HG03159 (cell line): ENCODE results near the gene TMEM30B.
"Not testable (repeated sequence)": the region's sequence is repeated elsewhere in the genome, so short reads cannot be mapped to it uniquely, and the experiment has no call there.

ENCODE experiments used
- ATAC-seq: cut with Tn5 transposase; IDR thresholded peaks from one replicate; pipeline ENCODE4 v1.9.1; 2021; ENCODE audit warnings: mild to moderate bottlenecking, moderate library complexity; ENCODE audit not compliant: unreplicated experiment

The TMEM30B gene, protein sequence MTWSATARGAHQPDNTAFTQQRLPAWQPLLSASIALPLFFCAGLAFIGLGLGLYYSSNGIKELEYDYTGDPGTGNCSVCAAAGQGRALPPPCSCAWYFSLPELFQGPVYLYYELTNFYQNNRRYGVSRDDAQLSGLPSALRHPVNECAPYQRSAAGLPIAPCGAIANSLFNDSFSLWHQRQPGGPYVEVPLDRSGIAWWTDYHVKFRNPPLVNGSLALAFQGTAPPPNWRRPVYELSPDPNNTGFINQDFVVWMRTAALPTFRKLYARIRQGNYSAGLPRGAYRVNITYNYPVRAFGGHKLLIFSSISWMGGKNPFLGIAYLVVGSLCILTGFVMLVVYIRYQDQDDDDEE

DNA sequence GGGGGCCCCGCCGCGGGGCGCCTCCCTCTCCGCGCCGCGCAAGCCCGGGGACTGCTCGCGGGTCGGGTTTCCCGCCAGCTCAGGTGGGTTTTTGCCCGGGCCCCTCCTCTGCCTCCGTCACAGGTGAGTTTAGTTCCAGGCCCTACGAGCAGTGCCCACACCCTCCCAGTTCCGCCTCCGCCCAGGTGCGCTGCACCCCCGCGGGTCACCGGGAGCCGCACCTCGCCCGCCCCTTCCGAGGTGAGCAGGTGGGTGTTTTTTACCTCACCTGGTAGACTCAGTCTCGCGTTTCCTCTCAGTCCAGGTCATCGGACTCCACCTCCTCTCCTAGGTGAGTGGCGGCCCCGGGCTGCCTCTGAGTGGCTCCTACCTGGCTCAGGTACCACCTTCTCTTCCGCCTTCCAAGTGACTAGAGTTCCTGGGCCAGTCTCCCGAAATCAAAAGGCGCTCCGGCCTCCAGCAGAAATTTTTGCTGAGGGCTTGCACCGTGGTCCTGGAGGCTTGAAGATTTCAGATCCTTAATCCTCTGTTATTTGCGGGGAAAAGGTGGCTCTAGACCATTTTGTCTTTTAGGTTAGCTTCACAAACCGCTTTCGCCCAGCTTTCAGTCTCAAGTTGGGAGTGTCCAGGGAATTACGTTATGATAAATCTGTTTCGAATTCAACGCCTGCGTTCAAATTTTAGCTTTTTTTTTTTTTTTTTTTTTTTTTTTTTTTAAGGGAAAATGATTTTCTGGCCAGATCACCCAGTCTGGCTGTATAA, at the start of gene TMEM30B:
Gene TMEM30B, minus strand, starts transcription at position 153 of the 762 bp plus-strand sequence. CDS start 191 bp downstream, outside the sequence.
- no peak for ATAC-seq

DNA sequence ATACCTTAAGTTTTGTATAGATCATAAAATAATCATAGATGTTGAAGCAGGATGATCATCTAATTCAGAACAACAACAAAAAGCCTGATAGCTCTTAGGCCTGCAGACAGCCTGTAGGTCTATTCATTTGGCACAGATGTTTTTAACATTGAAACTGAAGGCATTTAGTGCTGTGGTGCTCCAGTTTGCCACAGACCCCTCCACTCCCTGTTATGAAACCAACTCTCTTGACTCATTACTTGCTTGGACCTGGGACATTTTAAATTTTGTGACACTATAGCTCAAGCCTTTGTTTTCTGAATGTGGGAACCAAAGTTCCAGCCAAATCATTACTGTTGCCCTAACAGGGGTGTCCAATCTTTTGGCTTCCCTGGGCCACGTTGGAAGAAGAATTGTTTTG, 49.4 kb upstream of the TMEM30B start:
- no peak for ATAC-seq

DNA sequence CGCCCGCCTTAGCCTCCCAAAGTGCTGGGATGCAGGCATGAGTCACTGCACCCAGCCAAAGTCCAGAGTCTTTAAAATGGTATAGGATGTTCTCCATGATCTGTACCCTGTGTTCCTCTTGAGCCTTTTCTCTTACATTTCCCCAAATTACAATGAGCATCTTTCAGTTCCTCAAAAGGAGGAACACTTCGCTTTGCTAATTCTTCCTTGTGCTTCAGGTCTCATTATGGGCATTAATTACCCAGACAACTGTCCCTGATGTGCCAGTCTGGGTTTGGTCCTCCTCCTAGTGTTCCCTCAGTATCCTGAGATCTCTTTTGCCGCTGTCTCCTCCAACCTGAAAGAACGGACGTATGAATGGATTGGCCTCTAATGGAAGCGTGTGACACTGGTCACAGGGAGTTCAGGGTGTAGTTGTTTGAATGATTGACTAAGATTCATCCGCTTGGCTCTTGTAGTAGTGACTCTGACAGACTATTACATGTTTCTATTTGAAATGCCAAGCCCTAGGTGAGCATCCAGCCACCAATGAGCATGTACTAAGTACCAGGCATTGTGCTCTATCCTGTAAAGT, 48.4 kb upstream of the TMEM30B start:
- ATAC-seq, result no peak

DNA sequence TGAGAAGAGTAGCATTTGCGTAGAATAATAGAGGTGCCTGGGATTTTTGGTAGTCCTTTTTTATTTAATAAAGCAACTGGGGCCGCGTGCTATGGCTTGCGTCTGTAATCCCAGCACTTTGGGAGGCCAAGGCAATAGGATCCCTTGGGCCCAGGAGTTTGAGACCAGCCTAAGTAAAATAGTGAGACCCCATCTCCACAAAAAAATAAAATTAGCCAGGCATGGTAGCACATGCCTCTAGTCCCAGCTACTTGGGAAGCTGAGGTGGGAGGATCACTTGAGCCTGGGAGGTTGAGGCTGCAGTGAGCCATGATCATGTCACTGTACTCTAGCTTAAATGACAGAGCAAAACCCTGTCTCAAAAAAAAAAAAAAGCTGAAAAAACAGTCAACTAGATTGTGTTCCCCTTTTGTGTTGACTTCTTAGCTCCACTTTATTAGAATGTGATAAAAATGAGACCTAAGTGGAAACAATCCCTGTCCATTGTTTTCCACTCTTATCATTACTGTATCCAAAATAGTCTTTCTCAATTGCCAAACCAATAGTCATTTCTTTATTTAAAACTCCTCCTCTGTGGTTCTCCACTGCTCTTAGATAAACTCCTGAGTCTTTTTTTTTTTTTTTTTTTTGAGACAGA, 47.6 kb upstream of the TMEM30B start:
- no peak for ATAC-seq

DNA sequence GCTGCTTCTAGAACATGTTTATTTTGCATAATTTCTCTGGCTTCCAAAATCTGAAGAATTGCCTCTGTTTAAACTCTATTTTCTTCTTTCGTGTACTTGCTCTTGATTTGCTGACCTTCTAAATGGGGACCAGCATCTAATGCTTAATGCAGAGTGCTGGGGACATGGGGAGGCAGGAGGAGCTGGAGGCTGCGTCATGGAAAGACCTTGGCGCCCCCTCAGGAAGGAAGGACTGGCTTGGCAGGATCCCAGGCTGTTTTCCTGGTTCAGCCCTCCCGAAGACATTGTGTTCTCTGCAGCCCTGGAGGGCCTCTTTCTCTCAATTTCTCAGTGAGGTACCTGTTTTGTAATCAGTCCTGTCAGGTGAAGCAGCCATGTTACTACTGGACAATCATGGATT, 45.7 kb upstream of the TMEM30B start:
- ATAC-seq, result no peak

DNA sequence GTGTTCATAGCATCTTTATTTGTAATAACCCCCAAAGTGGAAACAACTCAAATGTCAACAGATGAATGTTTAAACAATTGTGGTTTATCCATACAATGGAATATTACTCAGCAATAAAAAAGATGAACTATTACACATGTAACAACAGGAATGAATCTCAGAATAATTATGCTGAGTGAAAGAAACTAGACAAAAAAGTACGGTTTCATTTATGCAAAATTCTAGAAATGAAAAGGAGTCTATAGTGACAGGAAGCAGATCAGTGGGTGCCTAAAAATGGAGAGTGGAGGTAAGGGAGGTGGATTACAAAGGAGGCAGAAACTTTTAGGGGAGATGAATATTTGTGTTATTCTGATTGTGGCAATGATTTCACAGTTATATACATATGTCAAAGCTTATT, 45.0 kb upstream of the TMEM30B start:
- ATAC-seq, result no peak

DNA sequence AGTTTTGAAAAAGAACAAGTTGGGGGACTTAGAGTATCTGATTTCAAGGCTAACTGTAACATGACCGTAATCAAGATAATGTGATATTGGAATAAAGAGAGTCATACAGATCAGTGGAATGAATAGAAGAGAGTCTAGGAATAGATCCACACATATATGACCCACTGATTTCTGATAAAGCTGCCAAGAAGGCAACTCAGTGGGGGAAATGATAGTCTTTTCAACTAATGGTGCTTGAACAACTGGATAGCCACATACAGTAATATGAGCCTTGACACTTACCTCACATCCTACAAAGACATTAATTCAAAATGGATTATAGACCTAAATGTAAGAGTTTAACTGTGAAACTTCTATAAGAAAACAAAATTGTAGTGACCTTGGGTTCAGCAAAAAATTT, 44.0 kb upstream of the TMEM30B start:
- ATAC-seq, result no peak

DNA sequence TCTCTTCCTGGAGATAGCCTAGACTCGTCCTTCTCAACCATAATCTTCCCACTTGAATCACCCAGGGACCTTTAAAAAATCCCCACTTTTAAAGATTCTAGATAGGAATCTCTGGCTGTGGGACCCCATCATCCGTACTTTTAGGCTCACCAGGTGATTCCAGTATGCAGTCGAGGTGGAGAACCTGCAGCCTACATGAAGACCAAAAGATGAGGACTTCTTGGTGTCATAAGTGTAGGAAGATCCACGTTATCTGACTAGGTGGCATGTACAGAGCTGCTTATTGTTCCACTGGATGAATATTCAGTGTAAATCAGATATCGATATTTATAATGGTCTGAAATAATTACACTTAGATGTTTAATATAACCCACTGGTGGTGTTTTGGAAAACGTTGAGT, 42.8 kb upstream of the TMEM30B start:
- ATAC-seq, result no peak

DNA sequence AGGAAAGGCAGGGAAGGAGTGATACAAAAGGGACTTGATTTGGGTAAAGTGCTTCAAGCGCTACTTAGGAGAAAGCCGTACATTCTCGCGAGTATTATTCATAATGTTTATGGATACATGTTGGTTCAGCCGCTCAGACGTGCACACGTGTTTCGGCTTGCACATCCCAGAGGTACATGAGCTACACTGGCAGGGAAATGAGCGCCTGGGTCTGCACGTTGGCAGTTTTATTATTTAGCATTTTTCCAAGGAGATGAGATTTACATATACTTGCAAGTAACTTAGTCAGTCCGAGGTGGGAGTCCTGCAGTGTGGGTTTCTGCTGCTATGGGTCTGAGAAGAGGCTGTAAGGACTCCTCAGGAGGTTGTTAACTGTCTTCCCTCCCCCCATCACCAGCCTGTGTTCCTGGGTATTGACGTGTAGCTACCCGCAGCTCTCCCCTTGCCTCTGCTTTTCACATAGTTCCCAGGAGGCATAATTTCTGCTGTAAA, 41.7 kb upstream of the TMEM30B start:
- ATAC-seq, result no peak

DNA sequence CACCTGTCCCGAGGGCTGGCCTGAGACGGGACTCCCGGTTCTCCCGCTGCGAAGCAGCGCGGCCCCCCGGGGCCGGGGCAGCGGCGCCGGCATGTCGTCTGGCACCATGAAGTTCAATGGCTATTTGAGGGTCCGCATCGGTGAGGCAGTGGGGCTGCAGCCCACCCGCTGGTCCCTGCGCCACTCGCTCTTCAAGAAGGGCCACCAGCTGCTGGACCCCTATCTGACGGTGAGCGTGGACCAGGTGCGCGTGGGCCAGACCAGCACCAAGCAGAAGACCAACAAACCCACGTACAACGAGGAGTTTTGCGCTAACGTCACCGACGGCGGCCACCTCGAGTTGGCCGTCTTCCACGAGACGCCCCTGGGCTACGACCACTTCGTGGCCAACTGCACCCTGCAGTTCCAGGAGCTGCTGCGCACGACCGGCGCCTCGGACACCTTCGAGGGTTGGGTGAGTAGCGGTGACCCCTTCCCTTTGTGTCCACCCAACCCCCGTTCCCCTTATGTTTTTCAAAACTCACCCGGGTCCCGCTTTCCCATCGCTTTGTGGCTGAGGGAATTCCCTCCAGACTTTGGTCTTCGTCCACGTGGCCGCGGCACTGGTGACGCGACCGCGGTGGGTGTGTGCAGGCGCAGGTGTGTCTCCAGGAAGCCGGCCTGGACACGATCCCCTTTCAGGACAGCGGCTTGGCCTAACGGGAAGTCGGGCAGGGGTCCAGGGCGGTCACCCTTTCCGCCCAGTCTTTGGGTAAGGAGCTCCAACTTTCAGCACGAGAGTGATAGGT, 41.1 kb upstream of the TMEM30B start:
- no peak for ATAC-seq

DNA sequence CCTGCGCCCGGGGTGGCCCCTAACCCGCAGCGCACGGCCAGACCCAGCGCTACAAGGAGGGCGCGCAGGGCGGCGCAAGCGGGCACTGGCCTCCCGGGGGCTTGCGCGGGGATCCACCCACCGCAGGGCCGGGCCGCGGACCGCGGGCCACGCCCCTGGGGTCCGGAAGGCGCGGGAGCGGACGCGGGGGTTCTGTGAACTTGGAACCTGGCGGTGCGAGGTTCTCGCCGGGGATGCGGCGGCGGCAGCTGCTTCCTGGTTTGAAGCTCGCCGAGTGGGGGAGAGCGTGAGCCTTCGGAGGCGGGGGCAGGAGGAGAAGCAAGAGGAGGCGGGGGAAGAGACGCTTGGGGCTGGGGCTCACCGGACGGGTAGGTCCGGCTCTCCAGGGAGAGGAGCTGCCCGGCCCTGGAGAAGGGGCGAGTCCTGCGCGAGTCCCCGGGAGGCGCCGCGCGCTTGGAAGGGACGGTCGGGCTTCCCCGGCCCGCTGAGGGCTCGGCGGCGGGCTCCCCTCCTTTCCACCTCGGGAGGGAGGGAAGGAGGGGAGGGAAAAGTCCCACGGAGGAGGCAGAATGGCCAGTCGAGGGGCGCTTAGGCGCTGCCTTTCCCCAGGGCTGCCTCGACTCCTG, 40.4 kb upstream of the TMEM30B start, which contains the start of gene PRKCH:
Gene PRKCH, plus strand, starts transcription at position 195 of the 626 bp plus-strand sequence. CDS start 523 bp downstream, outside the sequence.
- peak; percentile 57 for ATAC-seq

DNA sequence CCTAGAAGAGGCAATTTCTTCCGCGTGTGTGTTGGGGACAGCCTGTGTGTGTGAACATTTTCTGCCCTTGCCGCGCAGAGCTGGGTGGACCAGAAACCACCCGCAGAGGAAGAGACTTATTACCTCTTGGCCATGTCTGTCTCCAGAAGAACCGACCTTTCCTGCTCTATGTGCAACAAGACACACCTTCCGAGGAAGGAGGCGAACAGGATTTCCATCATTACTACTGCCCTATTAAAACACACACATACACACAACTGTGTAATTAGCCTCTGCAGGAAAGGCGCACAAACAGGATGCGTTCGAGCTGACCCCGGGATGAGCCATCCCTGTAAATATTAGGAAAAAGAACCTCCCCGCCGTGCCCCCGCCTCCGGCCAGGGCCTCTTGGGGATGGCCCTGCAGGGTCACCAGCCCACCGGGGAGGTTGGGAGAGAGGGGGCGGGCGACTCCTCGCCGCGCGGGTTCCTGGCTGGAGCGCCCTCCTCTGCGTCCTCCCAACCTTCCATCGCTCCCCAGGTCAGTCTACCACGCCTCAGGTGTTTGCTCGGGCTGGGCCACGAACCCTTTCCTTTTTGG, 39.8 kb upstream of the TMEM30B start:
- no peak for ATAC-seq

DNA sequence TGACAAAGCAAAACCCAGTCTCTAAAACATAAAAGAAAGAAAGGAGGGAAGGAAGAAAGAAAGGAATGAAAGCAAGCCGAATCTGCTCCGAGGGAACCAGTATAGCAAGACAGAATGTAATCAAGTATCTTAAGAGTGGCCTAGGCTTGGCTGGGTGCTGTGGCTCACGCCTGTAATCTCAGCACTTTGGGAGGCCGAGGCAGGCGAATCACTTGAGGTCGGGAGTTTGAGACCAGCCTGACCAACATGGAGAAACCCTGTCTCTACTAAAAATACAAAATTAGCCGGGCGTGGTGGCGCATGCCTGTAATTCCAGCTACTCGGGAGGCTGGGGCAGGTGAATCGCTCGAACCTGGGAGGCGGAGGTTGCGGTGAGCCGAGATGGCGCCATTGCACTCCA, 39.0 kb upstream of the TMEM30B start:
- not testable (repeated sequence) for ATAC-seq

DNA sequence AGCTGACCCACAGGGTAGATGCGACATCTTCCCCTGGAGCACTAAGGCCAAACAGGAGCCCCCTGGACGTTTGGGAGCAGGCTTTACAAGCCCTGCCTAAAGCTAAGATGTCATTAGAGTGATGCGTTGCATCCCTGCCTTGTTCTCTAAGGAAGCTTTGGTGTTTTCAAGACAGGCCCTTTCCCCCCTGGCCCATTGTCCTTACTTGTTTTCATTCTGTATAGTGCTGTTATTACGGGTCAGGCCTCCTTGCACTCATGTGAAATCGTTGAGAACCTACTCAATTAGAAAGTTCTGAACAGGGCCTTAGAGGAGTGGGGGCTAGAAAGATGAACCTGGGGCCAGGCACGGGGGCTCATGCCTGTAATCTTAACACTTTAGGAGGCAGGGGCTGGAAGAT, 38.6 kb upstream of the TMEM30B start:
- ATAC-seq, result no peak

DNA sequence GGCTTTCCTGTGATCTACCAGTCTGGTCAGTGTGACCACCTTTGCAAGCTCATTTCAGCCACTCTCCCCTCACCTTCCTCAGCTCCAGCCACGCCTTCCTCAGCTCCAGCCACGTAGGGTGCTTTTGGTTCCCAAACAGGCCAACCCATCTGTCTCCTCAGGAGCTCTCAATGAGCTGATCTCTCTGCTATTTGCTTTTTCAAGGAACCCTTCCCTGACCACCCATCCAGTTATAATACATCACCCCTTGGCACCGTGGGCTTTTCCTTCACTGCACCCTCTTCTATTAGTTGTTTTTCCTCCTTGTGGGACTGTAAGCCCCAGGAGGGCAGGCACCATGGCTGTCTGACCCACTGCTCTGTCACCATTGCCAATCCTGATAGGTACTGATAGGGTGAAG, 37.9 kb upstream of the TMEM30B start:
- ATAC-seq, result no peak

DNA sequence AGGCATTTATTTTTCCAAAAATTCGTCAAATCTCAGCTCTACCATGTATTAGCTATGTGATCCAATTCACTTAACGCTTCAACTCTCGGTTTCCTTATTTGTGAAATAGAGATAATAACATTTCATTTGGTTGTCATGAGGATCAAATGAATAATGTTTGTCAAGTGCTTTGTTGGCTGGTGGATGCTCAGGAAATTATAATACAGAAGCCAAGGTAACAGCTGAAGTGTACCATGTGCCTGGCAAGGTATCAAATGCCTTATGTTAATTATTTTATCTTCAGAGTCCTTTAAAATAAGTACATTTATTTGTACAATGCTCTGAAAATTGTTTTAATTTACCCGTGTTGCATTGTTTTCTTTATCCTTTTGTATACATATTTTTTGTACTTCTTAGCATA, 34.2 kb upstream of the TMEM30B start:
- ATAC-seq, result no peak

DNA sequence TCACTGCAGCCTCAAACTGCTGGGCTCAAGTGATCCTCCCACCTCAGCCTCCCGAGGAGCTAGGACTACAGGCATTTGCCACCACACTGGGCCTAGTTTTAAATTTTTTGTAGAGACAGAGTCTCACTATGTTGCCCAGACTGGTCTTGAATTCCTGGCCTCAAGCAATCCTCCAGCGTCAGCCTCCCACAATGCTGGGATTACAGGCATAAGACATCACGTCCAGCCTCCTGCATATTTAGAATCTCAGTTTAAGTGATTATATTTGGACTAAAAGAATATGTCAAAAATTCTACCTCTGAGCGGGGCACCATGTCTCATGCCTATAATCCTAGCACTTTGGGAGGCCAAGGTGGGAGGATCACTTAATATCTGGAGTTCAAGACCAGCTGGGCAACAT, 27.6 kb upstream of the TMEM30B start:
- not testable (repeated sequence) for ATAC-seq

DNA sequence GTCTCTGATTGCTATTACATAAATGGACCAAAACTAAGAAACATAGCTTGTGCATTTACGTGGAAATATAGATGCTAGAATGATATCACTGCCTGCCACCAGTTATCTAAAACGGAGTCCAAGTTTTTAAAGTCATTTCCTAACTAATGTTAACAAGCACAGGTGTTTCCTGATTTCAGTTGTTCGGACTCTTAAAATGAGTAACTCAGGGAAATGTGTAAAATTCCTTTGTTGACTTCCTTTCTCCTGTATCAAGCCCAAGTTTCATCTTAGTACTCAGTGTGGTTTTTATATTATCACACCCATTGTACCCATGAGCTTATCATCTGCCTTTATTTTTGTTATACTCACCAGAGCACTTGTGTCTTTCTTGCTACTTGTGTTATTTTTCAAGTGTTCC, 27.1 kb upstream of the TMEM30B start:
- no peak for ATAC-seq

DNA sequence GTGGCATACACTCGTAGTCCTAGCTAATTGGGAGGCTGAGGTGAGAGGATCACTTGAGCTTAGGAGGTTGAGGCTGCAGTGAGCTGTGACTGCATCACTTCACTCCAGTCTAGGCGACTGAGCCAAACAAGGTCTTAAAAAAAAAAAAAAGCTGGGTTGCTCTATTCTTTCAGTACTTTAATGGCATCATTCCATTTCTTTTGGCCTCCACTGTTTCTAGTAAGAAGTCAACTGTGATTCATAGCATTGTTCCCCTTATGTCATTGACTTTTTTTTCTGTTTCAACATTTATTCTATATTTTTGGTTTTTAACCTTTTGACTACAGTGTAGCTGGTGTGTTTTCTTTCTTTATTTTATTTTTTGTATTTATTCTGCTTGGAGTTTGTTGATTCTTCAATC, 23.6 kb upstream of the TMEM30B start:
- no peak for ATAC-seq

DNA sequence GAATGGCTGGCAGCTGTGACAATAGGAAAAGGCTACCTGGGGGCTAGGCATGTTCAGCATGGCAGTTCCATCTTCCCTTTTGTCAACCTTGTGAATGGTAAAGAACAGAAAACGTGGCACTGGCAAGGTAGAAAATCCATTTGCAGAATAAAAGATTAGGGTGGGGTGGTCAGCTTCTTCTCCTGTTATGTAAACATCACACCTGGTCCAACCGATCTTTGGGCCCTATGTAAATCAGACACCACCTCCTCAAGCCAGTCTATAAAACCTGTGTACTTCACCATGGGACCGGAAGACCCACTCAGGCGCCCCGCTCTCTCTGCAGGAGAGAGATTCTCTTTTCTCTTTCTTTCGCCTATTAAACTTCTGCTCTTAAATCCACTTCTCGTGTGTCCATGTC, 19.6 kb upstream of the TMEM30B start:
- no peak for ATAC-seq
